ENCODE data around the gene DEPDC7.
A peak's percentile ranks its signal among the peaks of the same experiment; 100 is the strongest.
"Not testable (repeated sequence)": the region's sequence is repeated elsewhere in the genome, so short reads cannot be mapped to it uniquely, and the experiment has no call there.

Gene DEPDC7

GRCh38 chr11:33035011-33035410 lies 19.3 kb downstream of the DEPDC7 start:
- Mint-ChIP-seq H3K36me3 (no peaks in the 10 kb centered on the region), H3K4me3 (no peak overlapping the region), H3K27me3 (peaks cover 9% of the 10 kb centered on the region), H3K9me3 (no peaks in the 10 kb centered on the region), H3K4me1 (no peaks in the 10 kb centered on the region), H3K27ac (no peak overlapping the region)
- ATAC-seq (ENCODE audit: low read depth) (no peak), DNase-seq (ENCODE audit: low spot score in 2 of 2) (no peak)

- H3K4me3 Mint-ChIP-seq: peak within 1 kb of the TSS; percentile 96
- H3K9me3 Mint-ChIP-seq: no peaks in the 10 kb centered on the region
- H3K36me3 Mint-ChIP-seq: no peaks in the 10 kb centered on the region
- peaks cover 3% of the 10 kb centered on the region for H3K27me3 Mint-ChIP-seq
- DNase-seq (ENCODE audit: low spot score in 2 of 2): peak; percentile 71 to 84
- ATAC-seq (ENCODE audit: low read depth): peak; percentile 78
- peak within 1 kb of the TSS; percentile 95 for H3K27ac Mint-ChIP-seq
- H3K4me1 Mint-ChIP-seq: peaks cover 10% of the 10 kb centered on the region
Observed at GRCh38 chr11:33039274-33040032, 23.8 kb downstream of the DEPDC7 start, which contains the start of gene TCP11L1. TCP11L1 (plus strand) TSS chr11:33039572; CDS start chr11:33043774, 4,202 bp downstream.

DNA sequence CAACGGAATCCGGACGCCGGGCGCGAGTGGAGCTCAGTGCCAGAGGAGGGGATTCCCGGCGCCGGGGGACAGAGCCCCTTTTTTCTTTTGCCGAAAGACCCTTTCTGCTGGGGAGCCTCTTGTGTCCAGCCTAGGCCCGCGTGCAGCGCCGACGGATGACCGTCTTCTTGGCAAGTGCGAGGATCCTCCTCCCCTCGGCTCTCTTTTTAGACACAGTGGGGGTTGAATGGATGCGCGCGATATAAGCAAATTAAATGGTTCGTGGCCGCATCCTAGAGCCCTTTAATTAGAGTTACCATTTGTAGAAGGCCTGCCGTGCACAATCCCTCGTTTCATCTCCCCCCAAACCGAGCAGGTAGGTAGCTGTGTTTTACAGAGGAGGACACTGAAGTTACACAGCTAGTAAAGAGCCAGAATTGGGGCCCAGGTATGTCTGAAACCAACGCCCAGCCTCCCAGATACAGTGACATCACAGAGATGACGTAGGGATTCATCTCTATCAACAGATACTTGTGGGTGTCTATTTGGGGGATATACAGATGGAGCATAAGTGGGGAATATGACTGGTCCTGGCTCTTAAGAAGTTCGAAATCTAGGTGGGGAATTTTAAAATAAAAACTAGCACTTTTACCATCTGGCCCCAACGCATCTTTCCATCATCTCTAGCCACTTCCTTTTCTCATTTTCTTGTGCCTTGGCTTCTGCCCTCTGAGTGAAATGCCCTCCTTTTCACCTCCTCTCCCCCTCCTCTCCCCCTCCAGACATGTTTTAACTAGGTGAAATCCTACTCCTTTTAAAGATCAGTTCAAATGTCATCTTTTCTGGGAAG lies 24.6 kb downstream of the DEPDC7 start:
- Mint-ChIP-seq H3K9me3 (no peaks in the 10 kb centered on the region), H3K27ac (peak overlapping the region; percentile 95), H3K4me1 (peaks cover 10% of the 10 kb centered on the region), H3K36me3 (no peaks in the 10 kb centered on the region), H3K4me3 (peak overlapping the region; percentile 96), H3K27me3 (no peaks in the 10 kb centered on the region)
- ATAC-seq (ENCODE audit: low read depth) (peak; percentile 59), DNase-seq (ENCODE audit: low spot score in 2 of 2) (peak; percentile 28 to 35)

GRCh38 chr11:33040862-33041453 lies 25.3 kb downstream of the DEPDC7 start:
- Mint-ChIP-seq H3K9me3 (no peaks in the 10 kb centered on the region), H3K4me3 (peak overlapping the region; percentile 96), H3K27me3 (no peaks in the 10 kb centered on the region), H3K27ac (peak overlapping the region; percentile 95), H3K36me3 (peaks cover 4% of the 10 kb centered on the region), H3K4me1 (peaks cover 13% of the 10 kb centered on the region)
- no peak for ATAC-seq (ENCODE audit: low read depth)
- DNase-seq (ENCODE audit: low spot score in 2 of 2): no peak

- peaks cover 13% of the 10 kb centered on the region for H3K4me1 Mint-ChIP-seq
- H3K36me3 Mint-ChIP-seq: peaks cover 9% of the 10 kb centered on the region
- ATAC-seq (ENCODE audit: low read depth) (no peak), DNase-seq (ENCODE audit: low spot score in 2 of 2) (no peak)
- H3K4me3 Mint-ChIP-seq: no peak overlapping the region
- H3K27ac Mint-ChIP-seq: no peak overlapping the region
- no peaks in the 10 kb centered on the region for H3K27me3 Mint-ChIP-seq
- no peaks in the 10 kb centered on the region for H3K9me3 Mint-ChIP-seq
Observed at GRCh38 chr11:33043221-33043830, 27.6 kb downstream of the DEPDC7 start.

DNA sequence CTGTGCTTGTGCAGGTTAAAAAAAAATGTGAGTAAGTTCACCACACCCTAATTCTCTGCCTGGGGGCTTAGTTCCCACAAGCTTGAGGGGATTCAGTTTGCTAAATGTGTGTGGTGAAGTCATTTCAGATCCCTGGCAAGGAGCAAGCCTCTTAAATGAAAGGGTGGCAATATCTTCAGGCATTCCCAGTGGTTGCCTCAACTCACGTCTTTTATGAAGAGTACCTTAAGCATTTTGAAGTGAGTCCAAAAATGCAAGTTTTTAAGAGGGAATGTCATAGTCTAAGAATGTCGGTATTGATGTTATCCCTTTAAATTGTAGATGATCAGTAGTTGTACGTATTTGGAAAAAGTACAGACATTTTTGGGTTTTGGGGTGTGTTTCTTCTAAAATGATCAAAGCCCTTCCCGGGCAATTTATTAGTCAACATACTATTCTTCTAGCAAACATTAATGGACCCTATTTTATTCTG lies 28.6 kb downstream of the DEPDC7 start:
- Mint-ChIP-seq H3K4me1 (peaks cover 13% of the 10 kb centered on the region), H3K4me3 (no peak overlapping the region), H3K27me3 (no peaks in the 10 kb centered on the region), H3K36me3 (peaks cover 12% of the 10 kb centered on the region), H3K9me3 (no peaks in the 10 kb centered on the region), H3K27ac (no peak overlapping the region)
- DNase-seq (ENCODE audit: low spot score in 2 of 2) (no peak), ATAC-seq (ENCODE audit: low read depth) (no peak)

- ATAC-seq (ENCODE audit: low read depth): no peak
- no peak for DNase-seq (ENCODE audit: low spot score in 2 of 2)
- Mint-ChIP-seq H3K9me3 (no peaks in the 10 kb centered on the region), H3K36me3 (peaks cover 12% of the 10 kb centered on the region), H3K27me3 (no peaks in the 10 kb centered on the region), H3K4me3 (no peak overlapping the region), H3K27ac (no peak overlapping the region), H3K4me1 (peaks cover 8% of the 10 kb centered on the region)
Observed at GRCh38 chr11:33045551-33046255, 30.0 kb downstream of the DEPDC7 start.

DNA sequence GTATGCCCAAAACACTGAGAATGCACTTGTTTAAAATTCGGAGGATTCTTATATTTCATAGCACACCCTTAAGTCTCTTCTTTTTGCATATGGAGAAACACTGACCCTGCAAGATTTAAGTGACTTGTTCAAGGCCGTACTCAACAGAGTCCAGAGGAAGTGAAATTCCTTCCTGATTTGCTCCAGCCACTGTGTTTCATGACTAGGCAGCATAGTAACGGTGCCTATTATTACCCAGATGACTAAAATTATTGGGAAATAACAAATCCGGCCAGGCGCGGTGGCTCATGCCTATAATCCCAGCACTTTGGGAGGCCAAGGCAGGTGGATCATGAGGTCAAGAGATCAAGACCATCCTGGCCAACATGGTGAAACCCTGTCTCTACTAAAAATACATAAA lies 33.0 kb downstream of the DEPDC7 start:
- H3K27me3 Mint-ChIP-seq; H3K4me3 Mint-ChIP-seq; H3K9me3 Mint-ChIP-seq; H3K27ac Mint-ChIP-seq; H3K4me1 Mint-ChIP-seq; DNase-seq (ENCODE audit: low spot score in 2 of 2); ATAC-seq (ENCODE audit: low read depth): not testable (repeated sequence)
- peaks cover 12% of the 10 kb centered on the region for H3K36me3 Mint-ChIP-seq

GRCh38 chr11:33049565-33050408 lies 34.1 kb downstream of the DEPDC7 start:
- not testable (repeated sequence) for ATAC-seq (ENCODE audit: low read depth)

GRCh38 chr11:33052231-33052630 lies 36.6 kb downstream of the DEPDC7 start:
- Mint-ChIP-seq H3K27me3 (no peaks in the 10 kb centered on the region), H3K36me3 (peaks cover 19% of the 10 kb centered on the region), H3K9me3 (no peaks in the 10 kb centered on the region), H3K27ac (peak overlapping the region; percentile 77), H3K4me1 (peaks cover 3% of the 10 kb centered on the region), H3K4me3 (no peak overlapping the region)
- ATAC-seq (ENCODE audit: low read depth) (peak; percentile 41), DNase-seq (ENCODE audit: low spot score in 2 of 2) (peak in 1 of 2 donors; percentile 11)

More at GRCh38 chr11:33049565-33050408, 34.1 kb downstream of the DEPDC7 start:
- not testable (repeated sequence) for H3K27me3 Mint-ChIP-seq; H3K4me3 Mint-ChIP-seq; DNase-seq (ENCODE audit: low spot score in 2 of 2); H3K9me3 Mint-ChIP-seq; H3K4me1 Mint-ChIP-seq
- peak overlapping the region; percentile 53 for H3K27ac Mint-ChIP-seq
- H3K36me3 Mint-ChIP-seq: peaks cover 12% of the 10 kb centered on the region

GRCh38 chr11:33055375-33055774 lies 39.7 kb downstream of the DEPDC7 start:
- peaks cover 24% of the 10 kb centered on the region for H3K36me3 Mint-ChIP-seq
- H3K4me3 Mint-ChIP-seq: no peak overlapping the region
- peaks cover 3% of the 10 kb centered on the region for H3K4me1 Mint-ChIP-seq
- H3K27ac Mint-ChIP-seq: no peak overlapping the region
- ATAC-seq (ENCODE audit: low read depth): no peak
- DNase-seq (ENCODE audit: low spot score in 2 of 2): no peak
- no peaks in the 10 kb centered on the region for H3K9me3 Mint-ChIP-seq
- H3K27me3 Mint-ChIP-seq: no peaks in the 10 kb centered on the region

GRCh38 chr11:33057284-33057683 lies 41.6 kb downstream of the DEPDC7 start:
- Mint-ChIP-seq H3K9me3 (no peaks in the 10 kb centered on the region), H3K27me3 (no peaks in the 10 kb centered on the region), H3K27ac (no peak overlapping the region), H3K4me1 (no peaks in the 10 kb centered on the region), H3K36me3 (peaks cover 27% of the 10 kb centered on the region), H3K4me3 (no peak overlapping the region)
- ATAC-seq (ENCODE audit: low read depth) (no peak), DNase-seq (ENCODE audit: low spot score in 2 of 2) (no peak)

All from memory B cell (primary cell).